ENCODE results near the gene LMOD3. TPM values are rescaled to one million over a fixed set of nuclear protein-coding genes. Genes with fewer than 3 reads are reported as not detected.

Gene LMOD3
- total and polyA plus RNA-seq, 2 experiments from 2014 or later: 0.18 to 0.61 TPM

- Histone ChIP-seq H3K36me3 (peaks cover 84% of the 10 kb centered on the region), H3K27me3 (no peaks in the 10 kb centered on the region)
- no peak for TF ChIP-seq CTCF (IDR thresholded peaks at IDR 0.05; ENCODE audit: low read depth, low read length)
These were observed 62.7 kb downstream of the LMOD3 start for GRCh38 chr3:69059688-69060087.

GRCh38 chr3:69058947-69059224 lies 63.5 kb downstream of the LMOD3 start:
- no peak for TF ChIP-seq CTCF (IDR thresholded peaks at IDR 0.05; ENCODE audit: low read depth, low read length)
- Histone ChIP-seq H3K4me1 (ENCODE audit: low read depth) (no peaks in the 10 kb centered on the region), H3K4me3 (no peak overlapping the region), H3K27ac (no peak overlapping the region), H3K27me3 (no peaks in the 10 kb centered on the region), H3K9me3 (ENCODE audit: low read depth) (no peaks in the 10 kb centered on the region), H3K36me3 (peaks cover 84% of the 10 kb centered on the region)
- DNase-seq (ENCODE audit: low read depth in 1 of 2, low spot score in 1 of 2): no peak

More at GRCh38 chr3:69059688-69060087, 62.7 kb downstream of the LMOD3 start:
- H3K9me3 ChIP-seq (ENCODE audit: low read depth): no peaks in the 10 kb centered on the region
- no peaks in the 10 kb centered on the region for H3K4me1 ChIP-seq (ENCODE audit: low read depth)
- H3K27ac ChIP-seq: no peak overlapping the region
- H3K4me3 ChIP-seq: no peak overlapping the region
- no peak for DNase-seq (ENCODE audit: low read depth in 1 of 2, low spot score in 1 of 2)

- H3K36me3 ChIP-seq: peaks cover 84% of the 10 kb centered on the region
- no peaks in the 10 kb centered on the region for H3K9me3 ChIP-seq (ENCODE audit: low read depth)
- no peak for TF ChIP-seq CTCF (IDR thresholded peaks at IDR 0.05; ENCODE audit: low read depth, low read length)
- no peaks in the 10 kb centered on the region for H3K27me3 ChIP-seq
- no peak for DNase-seq (ENCODE audit: low read depth in 1 of 2, low spot score in 1 of 2)
- H3K4me3 ChIP-seq: no peak overlapping the region
- no peak overlapping the region for H3K27ac ChIP-seq
- H3K4me1 ChIP-seq (ENCODE audit: low read depth): no peaks in the 10 kb centered on the region
These were observed 64.0 kb downstream of the LMOD3 start for GRCh38 chr3:69058180-69058946.

Other genes with a start within 250 kb of the LMOD3 start
- 120 and 173 TPM in 2 replicates for gene TAFA4, start 190.0 kb downstream of the LMOD3 start, total RNA-seq
- gene TAFA4, start 190.0 kb downstream of the LMOD3 start, polyA plus RNA-seq: 96.9 and 194 TPM in 2 replicates
- 10.1 and 16.9 TPM in 2 replicates for gene EOGT, start 108.9 kb downstream of the LMOD3 start, total RNA-seq
- gene EOGT, start 108.9 kb downstream of the LMOD3 start, polyA plus RNA-seq: 11.3 and 13.3 TPM in 2 replicates
- gene TMF1, start 70.3 kb downstream of the LMOD3 start, total RNA-seq: 16.1 and 21.6 TPM in 2 replicates
- 18.4 and 24.1 TPM in 2 replicates for gene TMF1, start 70.3 kb downstream of the LMOD3 start, polyA plus RNA-seq
- gene UBA3, start 42.2 kb downstream of the LMOD3 start, total RNA-seq: 73.7 and 97.0 TPM in 2 replicates
- gene UBA3, start 42.2 kb downstream of the LMOD3 start, polyA plus RNA-seq: 116 and 118 TPM in 2 replicates
- gene ARL6IP5, start 37.7 kb downstream of the LMOD3 start, total RNA-seq: 83.2 and 174 TPM in 2 replicates
- 235 and 247 TPM in 2 replicates for gene ARL6IP5, start 37.7 kb downstream of the LMOD3 start, polyA plus RNA-seq

All from cardiac muscle cell (in vitro differentiated cells and primary cell).